GM19455 (cell line): ENCODE measurements around the gene PLPP7.
A peak's percentile ranks its signal among the peaks of the same experiment; 100 is the strongest.
"Not testable (repeated sequence)": the region's sequence is repeated elsewhere in the genome, so short reads cannot be mapped to it uniquely, and the experiment has no call there.

ENCODE experiments used
- ATAC-seq: cut with Tn5 transposase; IDR thresholded peaks from one replicate; pipeline ENCODE4 v1.9.1; 2021; ENCODE audit not compliant: unreplicated experiment

The PLPP7 gene

DNA sequence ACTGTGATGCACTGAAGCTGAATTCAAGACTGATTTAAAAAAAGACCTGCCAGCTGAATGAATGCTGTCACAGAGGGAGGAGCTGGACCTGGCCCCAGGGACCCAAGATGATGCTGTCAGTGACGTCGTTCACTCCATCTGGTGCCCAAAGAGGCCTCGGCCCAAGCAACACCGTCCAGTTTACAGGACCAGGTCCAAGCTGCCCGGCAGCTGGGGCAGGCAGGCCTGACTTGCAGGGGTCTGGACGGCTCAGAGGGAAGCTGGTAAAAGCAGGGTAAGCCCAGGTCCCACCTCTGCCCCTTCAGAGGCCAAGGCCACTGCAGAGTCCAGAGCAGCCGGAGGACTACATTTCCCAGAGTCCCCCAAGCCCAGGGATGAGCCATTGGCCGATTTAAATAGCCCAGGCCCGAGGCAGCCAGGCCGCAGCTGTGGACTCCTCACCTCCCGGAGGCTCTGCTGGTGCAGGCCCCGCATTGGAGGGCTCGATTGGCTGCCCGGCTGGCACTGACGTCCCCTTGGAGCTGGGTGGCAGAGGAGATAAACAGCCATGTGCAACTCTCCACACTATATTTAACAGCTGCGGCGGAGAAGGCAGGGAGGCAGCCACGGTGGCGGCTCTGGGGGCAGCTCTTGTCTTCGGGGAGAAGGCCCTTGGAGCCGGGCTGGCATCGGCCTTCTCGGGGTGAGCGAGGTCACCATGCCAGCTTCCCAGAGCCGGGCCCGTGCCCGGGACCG lies at the start of gene PLPP7:
Gene PLPP7, plus strand, starts transcription at position 423 of the 735 bp plus-strand sequence. Its CDS starts 275 bp downstream, at position 698.
- no peak for ATAC-seq

DNA sequence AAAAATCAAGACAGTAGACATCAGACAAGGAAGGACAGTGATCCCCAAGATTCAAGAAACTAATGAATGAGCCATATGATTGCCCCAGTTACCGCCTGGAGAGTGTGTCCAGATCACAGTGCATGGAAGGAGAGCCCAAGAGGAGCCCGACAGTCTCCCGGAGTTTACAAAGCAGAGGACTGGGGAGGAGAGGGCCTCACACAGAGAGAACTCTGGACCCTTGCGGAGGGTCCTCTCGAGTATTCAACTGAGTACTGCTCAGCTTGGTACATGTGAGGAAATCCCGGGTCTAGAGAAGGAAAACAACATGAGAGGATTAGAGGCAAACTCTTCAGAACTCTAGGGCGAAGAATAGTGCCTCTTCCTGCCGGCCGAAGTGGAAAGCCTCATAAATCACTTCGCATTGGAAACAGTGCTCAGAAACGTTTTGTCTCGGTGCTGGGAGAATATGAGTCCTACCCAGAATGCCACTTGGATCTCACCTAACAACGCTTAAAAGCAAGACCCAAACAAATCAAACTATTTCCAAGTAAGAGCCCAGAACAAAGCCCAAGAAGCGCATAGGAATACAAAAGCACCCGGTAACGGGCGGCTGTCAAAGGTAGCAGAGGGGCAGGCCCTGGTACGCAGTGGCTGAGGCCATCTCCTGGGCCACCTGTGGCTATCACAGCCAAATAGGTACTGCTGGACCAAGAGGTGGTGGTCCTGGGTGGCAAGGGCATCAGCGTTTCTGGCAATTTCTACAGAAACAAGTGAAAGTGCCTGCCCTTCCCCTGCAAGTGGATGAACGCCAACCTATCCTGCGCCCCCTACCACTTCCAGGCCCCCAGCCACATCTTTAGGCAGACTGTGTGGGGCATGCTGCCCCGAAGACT lies 49.2 kb upstream of the PLPP7 start:
- no peak for ATAC-seq

DNA sequence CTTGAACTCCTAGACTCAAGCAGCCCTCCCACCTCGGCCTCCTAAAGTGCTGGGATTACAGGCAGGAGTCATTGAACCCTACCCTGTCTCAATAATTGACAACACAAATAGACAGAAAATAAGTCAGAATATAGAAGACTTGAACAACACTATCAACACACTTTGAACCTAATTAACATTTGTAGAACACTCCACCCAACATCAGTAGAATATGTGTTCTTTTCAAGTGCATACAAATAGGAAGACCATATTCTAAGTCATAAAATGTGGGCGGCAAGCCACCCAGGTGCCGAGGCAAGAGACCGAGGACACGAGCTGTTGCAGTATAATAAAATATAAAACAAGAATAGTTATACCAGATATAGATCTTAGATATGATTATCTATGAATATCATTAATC lies 45.2 kb upstream of the PLPP7 start:
- ATAC-seq, result not testable (repeated sequence)

DNA sequence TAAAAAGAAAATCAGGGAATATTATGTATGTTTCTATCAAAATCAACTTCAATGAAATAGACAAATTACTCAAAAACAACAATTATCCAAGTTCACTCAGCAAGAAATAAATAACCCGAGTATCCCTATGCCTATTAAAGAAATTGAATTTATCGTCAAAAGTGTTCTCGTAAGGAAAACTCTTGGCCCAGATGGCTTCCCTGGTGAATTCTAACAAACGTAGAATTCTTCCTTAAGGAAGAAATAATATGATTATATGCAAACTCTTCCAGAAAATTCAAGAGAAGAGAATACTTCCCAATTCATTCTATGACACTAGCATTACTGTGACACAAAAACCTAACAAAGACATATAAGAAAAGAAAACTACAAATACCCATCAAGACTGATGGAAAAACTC lies 42.9 kb upstream of the PLPP7 start:
- no peak for ATAC-seq

DNA sequence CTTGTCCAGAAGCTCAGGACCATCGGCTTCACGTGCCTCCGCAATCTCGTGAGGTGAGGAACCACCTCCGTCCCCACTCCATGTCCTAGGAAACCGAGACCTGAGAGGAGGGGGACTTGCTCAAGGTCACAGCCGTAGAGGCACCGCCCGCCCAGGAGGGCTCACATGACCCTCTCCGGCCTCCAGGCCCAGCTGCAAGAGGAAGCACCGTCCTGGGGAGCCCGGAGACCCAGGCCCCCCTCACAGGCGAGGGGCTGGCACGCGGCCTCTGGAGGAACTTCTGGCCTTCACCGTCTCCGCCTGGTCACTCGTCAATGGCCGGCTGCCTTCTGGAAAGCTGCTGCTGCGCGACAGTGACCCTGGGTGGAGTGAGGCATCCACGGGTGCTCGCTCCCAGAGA lies 37.4 kb upstream of the PLPP7 start:
- peak; percentile 5 for ATAC-seq

DNA sequence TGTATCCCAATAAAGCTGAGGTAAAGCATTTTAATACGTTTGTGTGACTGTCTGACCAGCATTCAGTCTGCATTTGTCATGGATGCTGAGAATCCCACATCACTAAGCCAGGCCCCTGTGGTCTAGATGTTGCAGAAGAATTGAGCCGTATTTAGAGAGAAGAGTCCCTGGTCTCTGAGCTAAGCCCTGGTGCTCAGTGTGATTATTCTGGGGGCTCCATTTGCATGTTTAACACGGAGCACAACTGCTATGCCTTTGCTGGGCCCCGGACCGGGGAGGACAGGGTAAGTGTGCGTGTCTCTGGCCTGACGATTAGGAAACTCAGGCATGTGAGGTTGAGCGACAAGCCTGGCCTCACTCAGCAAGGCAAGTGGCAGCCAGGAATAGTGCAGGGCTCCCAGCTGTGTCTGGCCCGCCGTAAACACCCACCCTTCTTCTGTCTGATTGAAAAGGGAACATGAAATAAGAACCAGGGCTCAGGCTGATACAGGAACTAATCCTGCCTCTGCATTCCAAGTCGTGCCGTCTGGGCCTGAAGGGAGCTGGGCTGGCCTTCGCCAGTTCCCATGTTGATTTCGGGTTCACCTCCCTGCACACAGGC lies 35.5 kb upstream of the PLPP7 start:
- no peak for ATAC-seq

DNA sequence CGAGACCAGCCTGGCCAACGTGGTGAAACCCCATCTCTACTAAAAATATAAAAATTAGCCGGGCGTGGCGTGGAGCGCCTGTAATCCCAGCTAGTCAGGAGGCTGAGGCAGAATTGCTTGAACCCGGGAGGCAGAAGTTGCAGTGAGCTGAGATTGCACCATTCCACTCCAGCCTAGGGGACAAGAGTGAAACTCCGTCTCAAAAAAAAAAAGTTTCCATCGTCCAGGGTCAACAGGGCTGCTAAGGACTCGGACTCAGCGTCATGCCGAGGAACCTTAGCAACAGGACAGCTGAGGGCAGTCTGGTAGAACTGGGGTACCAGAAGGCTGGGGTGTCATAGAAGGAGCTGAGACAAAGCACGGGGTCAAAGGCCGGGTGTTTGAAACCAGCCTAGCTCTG lies 34.9 kb upstream of the PLPP7 start:
- ATAC-seq, result no peak

DNA sequence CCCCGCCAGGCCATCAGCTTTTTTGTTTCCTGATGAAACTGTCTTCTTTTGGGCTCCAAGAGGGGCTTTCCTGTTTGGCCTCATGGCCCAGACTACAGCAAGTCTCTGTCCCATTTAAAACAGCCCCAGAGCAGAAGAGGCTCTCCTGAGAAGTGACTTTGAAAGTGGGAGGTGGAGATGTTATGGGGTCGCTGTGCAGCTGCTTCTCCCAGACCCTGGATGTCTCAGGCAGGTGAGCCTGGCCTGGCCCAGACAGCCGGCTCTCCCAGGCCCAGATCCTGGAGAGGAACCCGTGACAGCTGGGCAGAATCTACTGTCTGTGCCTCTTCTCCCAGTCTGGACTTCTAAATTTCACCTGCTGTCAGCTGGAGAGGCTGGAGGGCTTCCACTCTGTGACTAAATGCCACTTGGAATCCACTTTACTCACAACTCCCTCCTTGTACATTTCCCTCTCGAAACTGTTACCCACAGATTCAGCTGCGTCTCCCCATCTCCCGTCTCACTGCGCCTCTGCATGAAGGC lies 33.8 kb upstream of the PLPP7 start:
- no peak for ATAC-seq

DNA sequence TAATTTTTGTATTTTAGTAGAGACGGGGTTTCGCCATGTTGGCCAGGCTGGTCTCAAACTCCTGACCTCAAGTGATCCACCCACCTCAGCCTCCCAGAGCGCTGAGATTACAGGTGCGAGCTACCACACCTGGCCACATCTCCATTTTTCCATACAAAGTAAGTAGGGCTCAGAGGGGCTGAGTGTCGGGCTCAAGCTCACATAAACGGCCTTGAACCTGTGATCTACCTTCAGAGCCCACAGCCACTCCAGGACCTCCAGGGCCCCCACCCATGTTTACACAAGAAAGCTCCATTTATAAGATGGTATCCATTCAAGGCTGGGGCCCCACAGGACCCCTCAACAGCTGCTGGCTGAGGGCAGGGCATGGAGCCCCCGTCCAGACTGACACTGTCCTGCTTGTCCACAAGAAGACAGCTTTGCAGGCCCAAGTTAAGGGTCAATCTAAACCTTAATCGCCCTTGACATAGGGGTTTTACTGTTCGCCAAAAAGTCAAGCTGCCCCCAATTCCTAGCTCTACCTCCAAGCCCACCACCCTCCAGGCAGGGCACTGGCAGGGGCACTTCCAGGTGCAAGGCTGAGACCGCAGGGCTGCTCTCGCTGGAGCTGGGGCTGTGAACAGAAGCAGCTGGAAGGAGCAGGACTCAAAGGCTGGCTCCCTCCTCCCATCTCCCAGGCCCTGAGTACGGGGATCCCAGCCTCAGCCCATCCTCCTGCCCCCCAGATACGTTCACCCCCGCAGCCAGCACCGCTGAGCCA lies 32.1 kb upstream of the PLPP7 start:
- no peak for ATAC-seq

DNA sequence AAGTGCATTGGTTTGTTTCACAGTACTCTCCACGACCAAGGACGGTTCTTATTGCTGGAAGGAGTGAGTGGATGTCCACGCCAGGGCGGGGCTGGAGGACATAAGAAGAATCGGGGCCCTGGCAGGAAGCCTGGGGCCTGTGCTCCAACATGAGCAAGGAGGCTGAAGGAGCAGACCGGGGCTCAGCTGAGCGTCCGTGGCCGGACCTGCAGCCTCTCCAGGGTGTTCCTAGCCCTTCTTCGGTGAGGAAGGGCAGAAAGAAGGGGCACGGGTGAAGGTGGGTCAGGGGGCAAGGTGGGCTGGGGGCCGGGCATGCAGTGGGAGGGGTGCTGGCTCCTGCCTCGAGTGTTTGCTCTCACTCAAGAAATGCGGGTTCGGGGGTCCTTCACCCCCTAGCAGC lies 31.3 kb upstream of the PLPP7 start:
- ATAC-seq, result no peak

DNA sequence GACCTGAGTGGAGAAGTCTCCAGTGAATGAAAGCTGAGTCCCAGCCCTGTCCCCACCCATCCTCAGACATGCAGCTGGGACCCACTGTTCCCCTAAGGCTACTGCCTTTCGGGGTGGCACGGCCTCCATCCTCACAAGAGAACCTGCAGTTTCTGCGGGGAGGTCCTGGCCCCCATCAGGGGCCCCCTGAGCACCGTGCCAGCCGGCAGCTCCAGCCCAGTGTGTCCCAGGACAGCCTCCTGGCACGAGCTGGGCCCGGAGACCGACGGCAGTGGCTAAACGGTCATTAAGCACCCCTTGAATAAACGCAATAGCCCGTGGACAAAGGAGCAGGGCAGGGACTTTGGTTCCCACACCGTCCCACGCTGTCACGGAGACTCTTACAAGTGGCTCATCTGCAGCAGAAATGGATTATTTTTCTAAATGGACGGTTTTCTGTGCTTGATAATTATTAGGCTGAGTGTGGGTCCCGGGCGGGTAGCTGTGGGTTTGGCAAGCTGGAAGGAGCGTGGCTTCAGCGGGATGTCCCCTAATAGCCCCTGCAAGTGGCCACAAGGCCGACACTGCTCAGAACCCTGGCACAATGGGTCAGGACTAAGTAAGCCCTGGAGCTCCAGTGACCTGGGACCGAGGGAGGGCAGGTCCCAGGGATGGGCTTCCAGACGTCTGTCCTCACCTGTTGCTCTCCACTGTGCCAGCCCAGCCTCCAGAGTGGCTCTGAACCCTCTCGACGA lies 30.7 kb upstream of the PLPP7 start:
- no peak for ATAC-seq

DNA sequence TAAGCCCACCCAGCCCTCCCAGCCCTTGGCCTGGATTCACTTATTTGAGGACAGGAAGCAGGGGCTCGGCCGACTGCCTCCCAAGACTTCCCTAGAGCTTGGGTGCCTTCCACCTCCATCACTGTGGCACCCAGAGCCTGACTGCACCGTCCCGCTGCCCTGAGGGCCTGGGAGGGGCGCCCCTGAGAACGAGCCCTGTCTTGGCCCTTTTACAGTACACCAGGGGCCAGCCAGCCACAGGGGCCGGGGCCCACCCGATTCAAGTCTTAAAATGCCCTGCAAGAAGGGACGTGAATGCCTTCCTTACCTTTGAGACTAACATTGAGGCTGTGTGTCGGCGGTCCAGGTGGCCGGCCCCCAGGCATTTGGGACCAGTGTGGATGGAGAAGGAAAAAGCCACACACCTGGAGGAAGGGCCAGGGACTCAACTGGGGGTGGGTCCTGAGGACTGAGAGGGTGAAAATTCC lies 30.1 kb upstream of the PLPP7 start:
- no peak for ATAC-seq

DNA sequence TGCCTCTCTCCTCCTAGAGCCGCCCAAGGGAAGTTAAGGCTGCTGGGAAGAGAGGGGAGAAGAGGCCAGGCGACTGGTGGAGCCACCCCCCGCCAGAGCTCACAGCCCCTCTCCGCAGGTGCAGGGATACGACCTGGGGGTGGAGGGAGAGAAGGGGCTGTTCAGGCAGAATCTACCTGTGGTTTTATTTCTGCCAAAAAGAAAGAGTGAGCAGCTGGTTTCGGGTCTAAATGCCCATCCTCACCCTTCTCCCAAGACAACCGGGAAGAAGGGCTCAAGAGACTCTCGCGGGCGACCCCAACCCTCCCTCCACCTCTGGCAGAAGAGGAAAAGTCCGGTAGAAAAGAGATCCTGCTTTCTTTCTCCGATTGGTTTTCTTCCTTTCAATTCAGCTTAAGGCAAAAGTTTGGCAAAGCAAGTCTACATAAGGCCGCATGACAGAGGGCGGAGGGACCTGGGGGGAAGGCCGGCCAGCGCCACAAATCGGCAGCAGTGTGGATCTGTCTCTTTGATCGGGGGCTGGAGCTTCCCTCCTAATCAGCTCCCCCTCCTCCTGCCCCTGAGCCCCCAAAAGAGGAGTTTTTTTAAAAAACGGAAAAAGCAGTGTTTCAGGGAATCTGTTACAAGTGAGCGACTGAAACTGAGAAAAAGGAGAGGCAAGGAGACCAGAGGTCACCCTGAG lies 29.5 kb upstream of the PLPP7 start:
- ATAC-seq, result no peak

DNA sequence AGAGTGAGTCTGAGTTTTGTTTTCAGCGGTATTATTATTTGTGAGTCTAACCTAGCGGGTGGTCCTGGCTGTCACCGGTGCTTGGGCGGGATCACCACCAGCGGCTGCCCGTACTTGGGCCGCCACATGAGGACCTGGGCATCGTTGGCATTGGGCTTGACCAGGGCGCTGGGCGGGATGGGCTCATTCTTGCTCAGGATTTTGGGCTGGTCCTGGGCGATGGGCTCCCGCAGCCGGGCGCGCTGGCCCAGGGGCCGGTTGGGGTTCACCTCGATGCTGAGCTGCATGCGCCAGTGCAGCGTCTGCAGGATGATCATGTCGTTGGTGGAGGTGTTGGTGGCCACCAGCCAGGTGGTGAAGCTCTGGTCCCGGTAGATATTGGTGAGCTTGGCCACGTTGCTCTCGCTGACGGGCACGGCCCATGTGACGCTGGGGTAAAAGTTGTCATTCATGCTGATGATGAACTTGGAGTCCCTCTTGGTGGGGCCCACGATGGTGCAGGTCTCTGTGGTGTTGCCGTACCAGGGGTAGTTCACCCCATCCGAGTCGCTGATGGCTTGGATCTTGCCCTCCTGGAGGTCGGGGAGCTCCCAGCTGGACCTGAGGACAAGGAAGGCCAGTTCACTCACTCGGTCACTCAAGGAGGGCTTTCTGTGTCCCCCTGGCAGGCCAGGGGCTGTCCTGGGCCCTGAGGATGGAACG lies 28.6 kb upstream of the PLPP7 start:
- no peak for ATAC-seq

DNA sequence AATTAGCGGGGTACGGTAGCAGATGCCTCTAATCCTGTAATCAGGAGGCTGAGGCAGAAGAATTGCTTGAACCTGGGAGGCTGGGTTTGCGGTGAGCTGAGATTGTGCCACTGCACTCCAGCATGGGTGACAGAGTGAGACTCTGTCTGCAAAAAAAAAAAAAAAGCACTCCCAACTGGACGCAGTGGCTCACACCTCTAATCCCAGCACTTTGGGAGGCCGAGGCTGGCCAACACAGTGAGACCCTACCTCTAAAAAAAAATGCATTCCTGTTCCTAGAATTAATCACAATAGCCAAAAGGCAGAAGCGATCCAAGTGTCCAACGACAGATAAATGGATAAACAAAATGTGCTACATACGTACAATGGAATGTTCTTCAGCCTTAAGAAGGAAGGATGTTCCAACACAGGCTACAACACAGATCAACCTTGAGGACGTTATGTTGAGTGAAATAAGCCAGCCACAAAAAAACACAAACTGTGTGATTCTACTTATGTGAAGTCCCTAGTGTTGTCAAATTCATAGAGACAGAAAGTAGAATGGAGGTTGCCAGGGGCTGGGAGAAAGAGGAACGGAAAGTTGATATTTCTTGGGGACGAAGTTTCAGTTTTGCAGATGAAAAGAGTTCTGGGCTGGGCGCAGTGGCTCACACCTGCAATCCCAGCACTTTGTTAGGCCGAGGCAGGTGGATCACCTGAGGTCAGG lies 27.0 kb upstream of the PLPP7 start:
- ATAC-seq, result no peak

DNA sequence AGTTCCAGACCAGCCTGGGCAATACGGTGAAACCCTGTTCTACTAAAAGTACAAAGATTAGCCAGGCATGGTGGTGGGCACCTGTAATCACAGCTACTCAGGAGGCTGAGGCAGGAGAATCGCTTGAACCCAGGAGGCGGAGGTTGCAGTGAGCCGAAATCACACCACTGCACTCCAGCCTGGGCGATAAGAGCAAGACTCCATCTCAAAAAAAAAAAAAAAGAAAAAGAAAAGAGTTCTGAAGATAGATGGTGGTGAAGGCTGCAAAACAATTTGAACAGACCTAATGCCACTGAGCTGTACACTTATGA lies 26.5 kb upstream of the PLPP7 start:
- not testable (repeated sequence) for ATAC-seq

DNA sequence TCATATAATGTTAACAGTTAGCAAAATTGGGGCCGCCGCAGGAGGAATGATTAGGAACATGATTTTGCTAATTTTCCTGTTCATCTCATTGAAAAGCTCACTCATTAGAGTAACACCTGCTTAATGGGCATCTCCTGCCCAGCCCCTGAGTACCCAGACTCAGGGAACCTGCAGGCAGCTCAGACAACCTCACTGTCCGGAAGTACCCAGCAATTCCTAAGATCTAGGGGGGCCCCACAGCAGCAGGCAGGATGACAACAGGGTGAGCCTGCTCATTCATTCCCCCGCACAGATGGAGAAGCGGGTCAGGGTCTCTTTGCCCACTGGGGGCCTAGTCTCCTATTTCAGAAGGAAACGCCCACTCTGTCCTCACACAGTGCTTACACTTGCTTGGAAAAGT lies 25.8 kb upstream of the PLPP7 start:
- ATAC-seq, result no peak

DNA sequence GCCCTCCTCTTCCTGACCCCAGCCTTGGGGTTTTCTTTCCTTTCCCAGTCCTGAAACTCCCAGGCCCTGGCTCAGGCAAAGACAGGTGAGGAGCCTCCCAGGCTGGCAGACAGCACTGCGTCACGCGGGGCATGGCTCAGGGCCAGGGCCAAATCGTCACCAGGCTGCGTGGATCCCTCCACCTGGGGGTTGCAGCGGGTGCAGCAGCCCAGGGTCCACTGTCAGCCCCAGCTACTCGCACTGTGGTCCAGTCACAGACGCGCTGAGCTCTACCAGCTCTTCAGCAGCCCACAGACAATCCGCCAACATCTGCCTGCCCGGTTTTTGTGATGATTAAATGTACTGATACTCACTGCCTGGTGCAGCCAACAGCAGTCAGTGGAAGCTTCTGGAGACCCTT lies 25.3 kb upstream of the PLPP7 start:
- no peak for ATAC-seq
